ENCODE measurements around the gene NCCRP1.

Gene NCCRP1

GRCh38 chr19:39196860-39197562 lies at the start of gene NCCRP1:
Gene NCCRP1, plus strand, starts transcription at chr19:39196964. Its CDS starts 19 bp downstream, at chr19:39196983.
- DNase-seq = no peak

- DNase-seq = no peak
These were observed 49.3 kb upstream of the NCCRP1 start for GRCh38 chr19:39147480-39147879.

GRCh38 chr19:39148939-39149529 lies 47.7 kb upstream of the NCCRP1 start:
- no peak for DNase-seq

GRCh38 chr19:39150235-39150634 lies 46.5 kb upstream of the NCCRP1 start:
- DNase-seq = no peak

- no peak for DNase-seq
These were observed 45.8 kb upstream of the NCCRP1 start for GRCh38 chr19:39150807-39151600.

- no peak for DNase-seq
These were observed 44.7 kb upstream of the NCCRP1 start for GRCh38 chr19:39152066-39152465.

- no peak for DNase-seq
These were observed 42.6 kb upstream of the NCCRP1 start for GRCh38 chr19:39154100-39154628.

GRCh38 chr19:39154629-39155100 lies 42.1 kb upstream of the NCCRP1 start:
- no peak for DNase-seq

GRCh38 chr19:39155114-39155700 lies 41.6 kb upstream of the NCCRP1 start:
- DNase-seq = no peak

- no peak for DNase-seq
These were observed 41.0 kb upstream of the NCCRP1 start for GRCh38 chr19:39155741-39156140.

- no peak for DNase-seq
These were observed 40.2 kb upstream of the NCCRP1 start for GRCh38 chr19:39156326-39157230.

GRCh38 chr19:39157275-39157996 lies 39.3 kb upstream of the NCCRP1 start:
- DNase-seq = no peak

- DNase-seq = no peak
These were observed 38.8 kb upstream of the NCCRP1 start for GRCh38 chr19:39157997-39158389.

GRCh38 chr19:39158646-39159260 lies 38.0 kb upstream of the NCCRP1 start:
- no peak for DNase-seq

- DNase-seq = no peak
These were observed 36.3 kb upstream of the NCCRP1 start for GRCh38 chr19:39160523-39160861.

- DNase-seq = no peak
These were observed 35.7 kb upstream of the NCCRP1 start for GRCh38 chr19:39160889-39161672.

- DNase-seq = no peak
These were observed 34.2 kb upstream of the NCCRP1 start for GRCh38 chr19:39162441-39163043.

GRCh38 chr19:39163621-39164020 lies 33.1 kb upstream of the NCCRP1 start:
- no peak for DNase-seq

- no peak for DNase-seq
These were observed 32.5 kb upstream of the NCCRP1 start for GRCh38 chr19:39164289-39164688.

- no peak for DNase-seq
These were observed 30.9 kb upstream of the NCCRP1 start for GRCh38 chr19:39165857-39166256.

Data from stimulated activated CD4-positive, alpha-beta T cell treated with anti-CD3 and anti-CD28 coated beads, Interleukin-2, amount 100 ng/mL, for 48 hours (primary cell).